ENCODE data around the gene MORC2.

The MORC2 gene

DNA sequence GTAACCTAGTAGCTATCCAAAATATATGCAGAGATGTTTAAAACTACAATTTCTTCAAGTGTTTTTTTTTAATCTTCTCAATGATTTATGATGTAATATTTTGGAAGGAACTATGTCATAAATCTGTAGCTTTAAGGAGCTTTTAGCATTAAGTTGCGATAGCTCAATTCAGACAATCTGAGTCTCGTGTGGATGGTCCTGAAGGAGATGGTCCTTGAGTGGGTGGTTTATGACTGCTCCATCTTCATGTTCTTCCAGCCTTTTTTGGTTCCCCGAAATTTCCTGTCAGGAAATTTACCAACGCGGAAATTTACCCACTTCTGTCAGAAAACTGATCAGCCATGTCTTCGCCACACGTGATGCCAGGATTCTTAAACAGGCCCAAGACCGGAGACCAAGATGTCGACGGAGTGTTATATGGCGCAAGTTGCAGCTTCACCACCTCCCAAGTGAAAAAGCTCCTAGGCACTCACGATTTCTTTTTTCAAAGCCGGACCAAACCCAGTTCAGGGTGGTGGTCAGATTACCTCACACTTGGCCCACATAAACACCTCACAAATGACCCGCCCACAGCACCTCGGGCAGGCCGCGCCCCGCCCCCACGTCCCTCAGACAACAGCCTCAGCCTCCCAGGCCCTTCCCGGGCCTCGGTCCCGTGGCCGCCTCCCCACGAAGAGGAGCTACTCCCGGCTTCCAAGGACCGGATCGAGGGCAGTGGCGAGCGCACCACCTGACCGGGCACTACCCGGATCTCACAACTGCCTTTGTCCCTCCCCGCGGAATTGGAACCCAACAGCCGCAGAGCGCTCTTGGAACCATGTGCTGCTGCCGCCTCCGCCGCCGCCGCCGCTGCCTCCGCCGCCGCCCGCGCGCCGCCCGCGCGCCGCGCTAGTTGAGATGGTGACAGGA lies at the start of gene MORC2:
TSS of gene MORC2 (minus strand) at position 760 of the 909 bp plus-strand sequence. CDS start 885 bp downstream, outside the sequence.
- DNase-seq (ENCODE audit: low read depth), result no peak

DNA sequence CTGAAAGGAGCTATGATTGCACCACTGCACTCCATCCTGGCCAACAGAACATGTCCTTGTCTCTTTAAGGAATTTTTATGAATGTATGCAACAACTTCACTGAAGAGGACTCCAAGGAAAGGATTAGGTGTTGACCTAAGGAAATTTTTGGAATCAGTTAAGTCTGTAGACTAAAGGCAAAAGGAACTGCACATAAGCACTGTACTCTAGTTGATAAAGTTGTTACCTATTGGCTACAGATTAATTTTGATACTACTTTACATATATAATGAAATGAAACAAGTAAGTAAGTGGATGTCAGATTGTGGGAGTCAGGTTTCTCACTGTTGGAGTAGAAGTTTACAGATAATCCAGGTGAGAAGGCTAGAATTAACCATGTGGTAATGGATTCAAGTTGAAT lies 37.0 kb upstream of the MORC2 start:
- no peak for DNase-seq (ENCODE audit: low read depth)

DNA sequence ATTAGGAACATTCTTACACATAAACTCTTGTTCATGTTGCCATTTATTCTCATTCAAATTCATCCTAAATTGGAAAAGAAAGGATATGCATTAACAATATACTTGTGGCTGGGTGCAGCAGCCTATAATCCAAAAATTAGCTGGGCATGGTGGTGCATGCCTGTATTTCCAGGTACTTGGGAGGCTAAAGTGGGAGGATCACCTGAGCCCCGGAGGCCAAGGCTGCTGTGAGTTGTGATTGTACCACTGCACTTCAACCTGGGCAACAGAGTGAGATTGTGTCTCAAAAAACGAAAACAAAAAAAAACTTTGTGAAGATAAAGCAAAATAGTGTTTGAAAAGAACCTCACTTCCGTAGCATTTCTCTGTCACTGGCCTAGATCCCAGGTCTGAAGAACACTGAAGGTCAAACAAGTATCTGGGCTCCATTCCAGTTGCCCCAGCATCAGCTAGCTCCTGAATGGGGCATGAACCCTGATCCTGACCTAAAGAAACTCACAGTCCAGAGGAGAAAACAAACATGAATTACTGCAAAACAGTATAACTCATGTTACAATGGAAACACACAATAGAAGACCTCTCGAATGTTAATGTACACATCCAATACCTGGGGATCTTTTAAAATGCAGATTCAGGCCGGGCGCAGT lies 32.7 kb upstream of the MORC2 start:
- no peak for DNase-seq (ENCODE audit: low read depth)

DNA sequence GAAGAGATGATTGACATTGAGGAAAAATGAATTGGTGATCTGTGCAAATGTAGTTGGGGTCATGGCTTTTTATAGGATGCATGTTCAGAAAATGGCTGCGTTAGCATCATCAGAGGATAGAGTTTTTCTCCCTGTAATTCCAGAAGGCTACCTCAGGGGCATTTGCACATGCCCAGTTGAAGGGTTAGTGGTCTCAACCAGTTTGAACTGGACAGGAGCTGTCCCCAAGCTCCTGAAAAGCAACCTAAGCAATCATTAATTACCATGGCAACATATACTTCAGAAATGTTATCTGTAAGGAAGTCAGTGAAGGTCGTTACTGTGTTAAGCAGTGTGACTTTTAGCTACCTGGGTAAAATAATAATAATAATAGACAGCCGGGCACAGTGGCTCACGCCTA lies 29.8 kb upstream of the MORC2 start:
- DNase-seq (ENCODE audit: low read depth), result no peak

DNA sequence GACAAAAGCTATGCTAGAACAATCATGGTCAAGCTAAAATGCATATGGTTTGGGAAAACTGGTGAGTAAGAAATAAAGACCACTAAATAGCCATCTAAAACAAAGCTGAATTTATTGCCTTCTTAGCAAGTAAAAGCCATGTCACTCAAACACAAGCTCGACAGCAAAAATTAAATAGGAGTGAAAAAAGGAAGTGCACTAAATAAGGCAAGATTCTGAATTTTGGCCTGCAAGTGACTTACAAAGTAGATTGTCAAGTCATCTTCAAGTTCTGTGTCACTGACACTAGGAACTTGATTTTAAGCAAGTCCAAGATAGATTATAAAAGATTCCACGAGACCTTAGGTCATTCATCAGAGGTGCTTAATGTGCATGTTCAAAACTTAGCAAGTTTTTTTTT lies 27.9 kb upstream of the MORC2 start:
- no peak for DNase-seq (ENCODE audit: low read depth)

DNA sequence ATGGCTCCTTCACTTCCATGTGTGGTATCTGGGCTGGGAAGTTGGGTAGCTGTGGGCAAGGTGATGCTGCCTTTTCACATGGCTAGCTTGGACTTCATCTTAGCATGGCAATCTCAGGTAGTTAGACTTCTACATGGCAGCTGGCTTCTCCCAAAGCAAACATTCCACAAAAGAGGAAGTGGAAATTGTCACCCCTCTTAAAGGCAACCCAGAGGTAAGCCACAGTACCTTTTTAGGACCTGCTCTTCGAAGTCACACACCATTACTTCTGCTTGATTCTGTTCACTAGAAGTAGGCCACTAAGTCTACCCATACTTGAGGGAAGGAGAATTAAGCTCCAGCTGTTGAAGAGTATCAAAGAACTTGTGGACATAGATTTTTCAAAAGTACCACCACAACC lies 26.4 kb upstream of the MORC2 start:
- DNase-seq (ENCODE audit: low read depth), result no peak

DNA sequence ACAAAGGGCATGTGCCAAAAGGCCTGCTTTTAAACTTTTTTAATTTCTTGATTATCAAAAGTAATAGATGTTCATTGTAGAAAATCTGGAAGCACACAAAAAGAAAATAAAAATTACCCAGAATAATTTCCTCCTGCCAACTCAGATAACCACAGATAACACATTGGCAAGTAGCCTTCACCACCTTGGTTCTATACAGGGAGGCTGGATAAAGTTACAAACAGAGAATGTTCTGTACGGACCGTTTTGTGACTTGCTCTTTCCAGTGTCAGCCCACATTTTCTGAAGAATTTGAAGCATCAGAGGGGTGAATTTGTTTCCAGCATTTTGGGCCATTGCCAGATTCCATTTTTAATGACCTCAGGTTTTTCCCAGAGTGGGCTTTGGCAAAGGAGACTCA lies 24.0 kb upstream of the MORC2 start:
- DNase-seq (ENCODE audit: low read depth), result no peak

DNA sequence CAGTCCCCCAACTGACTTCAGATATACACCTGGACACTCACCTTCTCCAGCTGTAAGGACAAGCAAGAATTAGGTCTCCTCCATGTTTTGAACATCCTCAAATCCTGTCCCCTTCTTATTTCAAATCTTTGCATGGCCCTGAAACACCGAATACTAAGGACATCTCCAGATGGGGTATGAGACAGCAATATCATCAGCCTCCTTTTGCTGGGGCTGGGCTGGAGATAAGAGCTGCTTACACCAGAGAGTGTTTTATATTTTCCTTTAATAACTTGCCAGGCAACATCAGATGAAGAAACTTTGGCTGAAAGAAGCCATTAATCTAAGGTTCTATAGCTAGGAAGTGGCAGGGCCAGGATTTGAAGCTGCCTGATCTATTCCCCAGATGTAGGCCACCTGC lies 22.1 kb upstream of the MORC2 start:
- no peak for DNase-seq (ENCODE audit: low read depth)

DNA sequence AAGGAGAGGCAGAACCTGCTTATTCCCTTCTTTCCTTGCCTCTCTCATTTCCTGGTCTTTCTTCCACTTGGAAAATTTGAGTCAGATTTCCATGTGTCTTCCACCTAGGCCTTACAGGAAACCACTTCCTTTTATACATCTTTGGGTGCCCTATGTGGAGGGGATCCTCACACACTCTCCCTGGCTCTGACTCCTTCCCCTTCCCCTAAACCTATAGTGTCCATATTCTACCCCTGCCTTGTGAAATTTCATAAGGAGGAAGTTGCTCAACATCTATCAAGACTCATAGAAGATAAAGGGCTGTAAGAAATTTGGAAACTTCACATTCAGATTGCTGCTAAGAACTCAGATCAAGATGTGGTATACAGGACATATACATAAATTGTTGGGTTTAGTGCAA lies 20.9 kb upstream of the MORC2 start:
- no peak for DNase-seq (ENCODE audit: low read depth)

DNA sequence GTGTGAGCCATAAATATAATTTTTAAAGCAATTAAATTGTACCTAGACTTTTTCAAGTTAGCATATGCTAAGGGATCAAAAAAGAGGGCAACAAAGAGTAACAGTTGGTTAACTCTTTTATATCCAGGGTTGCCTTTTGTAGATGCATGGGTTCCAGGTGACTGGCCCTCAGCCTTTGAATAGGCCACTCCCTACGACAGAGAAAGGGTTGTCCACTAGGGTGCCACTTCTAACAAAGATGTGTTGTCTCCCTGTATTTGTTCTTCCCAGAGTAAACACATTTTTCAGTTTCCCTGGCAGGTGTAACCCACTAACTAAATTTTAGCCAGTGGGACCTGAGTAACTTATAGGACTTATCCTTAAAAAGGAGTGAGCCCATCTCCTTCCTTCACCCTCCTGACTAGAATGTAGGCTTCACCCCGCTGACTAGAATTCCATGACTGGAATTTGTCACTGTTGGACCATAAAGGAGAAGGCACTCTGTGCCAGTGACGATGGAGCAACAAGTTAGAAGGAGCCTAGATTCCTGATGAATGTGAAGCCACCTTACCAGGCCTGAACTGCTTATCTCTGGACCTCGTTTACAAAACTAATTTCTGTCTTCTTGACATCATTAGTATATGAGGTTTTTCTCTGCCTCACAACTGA lies 17.1 kb upstream of the MORC2 start:
- DNase-seq (ENCODE audit: low read depth), result no peak

DNA sequence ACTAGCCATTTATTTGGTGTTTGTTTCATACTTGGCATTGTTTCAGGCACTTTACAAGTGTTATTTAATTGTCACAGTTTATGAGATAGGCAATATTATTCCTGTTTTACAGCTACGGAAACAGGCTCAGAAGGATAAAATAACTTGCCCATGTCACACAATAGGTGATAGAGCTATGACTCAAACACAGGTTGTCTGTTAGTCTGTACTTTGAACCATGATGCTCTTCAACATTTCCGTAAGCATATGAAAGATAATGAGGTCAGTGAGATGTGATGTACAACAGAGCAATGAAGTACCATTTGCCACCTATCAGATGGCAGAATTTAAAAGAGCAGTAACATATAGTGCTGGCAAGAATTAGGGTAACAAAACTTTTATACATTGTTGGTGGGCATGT lies 15.7 kb upstream of the MORC2 start:
- no peak for DNase-seq (ENCODE audit: low read depth)

DNA sequence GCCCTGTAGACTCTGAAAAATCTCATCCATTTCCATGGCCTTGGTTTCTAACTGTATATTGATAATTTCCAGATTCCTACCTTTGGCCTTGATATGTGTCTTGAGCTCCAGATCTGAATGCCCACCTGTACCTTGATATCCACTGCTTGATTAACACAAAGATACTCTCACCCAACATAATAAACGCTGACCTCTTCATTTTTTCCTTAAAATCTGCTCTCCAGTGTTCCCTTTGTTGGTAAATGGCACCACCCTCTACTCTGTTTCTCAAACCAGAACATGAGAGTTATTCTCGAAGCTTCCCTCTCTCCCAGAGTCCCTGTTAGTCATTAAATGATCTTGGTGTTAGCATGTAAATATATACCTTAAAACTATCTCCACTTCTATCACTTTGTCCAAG lies 13.9 kb upstream of the MORC2 start:
- DNase-seq (ENCODE audit: low read depth), result no peak

DNA sequence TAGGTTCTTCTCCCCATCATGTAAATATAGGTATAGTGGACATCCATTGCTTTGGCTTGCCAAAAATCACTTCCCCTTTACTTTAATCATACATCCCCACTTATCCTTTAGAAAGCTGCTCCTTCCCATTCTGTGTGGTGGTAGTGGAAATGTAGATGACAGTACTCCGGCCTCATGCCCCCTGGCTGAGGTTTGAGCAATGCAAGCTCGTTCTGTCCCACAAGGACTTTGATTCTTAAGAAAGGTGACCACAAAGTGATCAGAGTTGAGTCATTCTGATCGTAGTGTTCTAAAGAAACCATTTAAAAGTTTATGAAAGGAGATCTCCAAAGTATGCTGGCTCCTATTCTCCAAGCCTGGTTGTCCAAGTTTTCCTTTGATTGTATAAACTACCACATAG lies 11.4 kb upstream of the MORC2 start:
- DNase-seq (ENCODE audit: low read depth), result no peak

DNA sequence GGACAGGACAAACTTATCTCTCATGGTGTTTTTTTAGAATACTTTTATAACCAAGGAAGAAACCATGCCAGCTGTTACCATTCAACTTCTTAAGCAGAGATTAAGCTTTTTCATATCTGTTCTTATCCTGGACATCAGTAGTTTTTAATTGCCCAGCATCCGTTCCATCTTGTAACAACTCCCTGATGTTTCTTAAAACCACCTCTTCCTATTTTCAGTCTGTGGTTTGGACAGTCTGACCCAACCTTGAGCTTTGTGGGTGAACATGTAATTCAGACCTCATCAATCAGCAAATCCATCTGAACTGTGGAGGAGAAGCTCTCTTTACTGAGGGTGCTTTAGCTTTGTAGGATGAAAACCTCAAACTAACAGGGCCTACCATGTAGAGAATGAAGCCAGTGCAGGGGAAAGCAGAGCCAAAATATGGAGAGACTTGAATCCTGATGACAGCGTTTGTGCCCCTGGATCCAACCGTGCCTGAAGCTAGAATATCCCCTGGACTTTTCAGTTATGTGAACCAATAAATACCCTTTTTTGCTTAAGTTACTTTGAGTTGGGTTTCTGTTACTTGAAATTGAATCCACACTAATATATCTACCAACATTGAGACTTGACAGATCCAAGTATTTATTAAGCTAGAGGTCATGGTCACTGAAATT lies 9.9 kb upstream of the MORC2 start:
- no peak for DNase-seq (ENCODE audit: low read depth)

DNA sequence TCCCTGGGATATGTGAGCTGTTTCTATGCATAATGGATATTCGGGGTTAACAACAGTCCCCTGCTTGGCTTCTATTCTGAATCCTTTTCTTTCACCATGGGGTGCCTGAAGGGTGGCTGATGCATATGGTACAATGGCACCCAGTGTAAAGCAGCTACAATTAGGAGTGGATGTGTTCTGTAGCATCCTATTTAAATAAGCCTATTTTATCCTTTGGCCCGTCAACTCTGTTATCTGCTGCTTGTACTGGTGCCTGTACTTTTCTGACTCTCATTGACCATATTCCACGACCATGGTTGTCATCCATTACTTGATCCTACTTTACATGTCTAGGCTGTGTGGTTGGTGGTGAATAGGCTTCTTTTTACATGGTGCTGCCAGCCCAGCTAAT lies 1.8 kb upstream of the MORC2 start:
- no peak for DNase-seq (ENCODE audit: low read depth)

DNA sequence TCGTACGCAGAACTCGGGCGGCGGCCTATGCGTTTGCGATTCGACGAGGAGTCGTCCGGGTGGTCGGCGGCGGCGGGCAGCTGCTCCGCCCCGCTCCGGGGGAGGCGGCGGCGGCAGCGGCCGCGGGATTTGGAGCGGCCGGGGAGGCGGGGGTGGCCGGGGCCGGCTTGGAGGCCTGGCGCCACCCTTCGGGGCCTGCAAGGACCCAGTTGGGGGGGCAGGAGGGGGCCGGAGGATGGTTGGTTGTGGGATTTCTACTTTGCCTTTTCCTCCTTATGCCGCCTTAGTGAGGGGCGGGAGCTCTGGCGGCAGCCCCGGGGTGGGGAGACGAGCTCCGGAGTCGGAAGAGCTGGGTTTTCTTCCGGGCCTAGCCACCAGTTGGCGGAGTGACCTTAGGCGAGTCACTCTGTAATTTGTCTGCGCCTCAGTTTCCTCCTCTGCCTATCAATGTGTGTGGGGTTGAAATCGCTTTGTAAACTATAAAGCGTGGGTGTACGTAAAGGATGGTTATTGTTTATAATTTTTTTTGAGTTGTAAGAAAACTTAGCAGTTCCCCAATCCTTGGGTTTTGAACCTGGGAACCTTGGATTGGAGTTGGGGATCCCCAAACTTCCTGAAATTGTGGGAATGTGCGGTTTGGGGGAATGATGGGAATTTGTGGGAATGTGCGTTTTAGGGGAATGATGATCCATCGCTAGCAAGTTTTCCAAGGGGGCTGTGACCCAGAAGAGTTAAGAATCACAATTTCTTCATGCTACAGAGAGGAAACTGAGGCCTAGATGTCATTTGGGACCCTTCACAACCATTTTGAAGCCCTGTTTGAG lies 1.2 kb upstream of the MORC2 start:
- no peak for DNase-seq (ENCODE audit: low read depth)

DNA sequence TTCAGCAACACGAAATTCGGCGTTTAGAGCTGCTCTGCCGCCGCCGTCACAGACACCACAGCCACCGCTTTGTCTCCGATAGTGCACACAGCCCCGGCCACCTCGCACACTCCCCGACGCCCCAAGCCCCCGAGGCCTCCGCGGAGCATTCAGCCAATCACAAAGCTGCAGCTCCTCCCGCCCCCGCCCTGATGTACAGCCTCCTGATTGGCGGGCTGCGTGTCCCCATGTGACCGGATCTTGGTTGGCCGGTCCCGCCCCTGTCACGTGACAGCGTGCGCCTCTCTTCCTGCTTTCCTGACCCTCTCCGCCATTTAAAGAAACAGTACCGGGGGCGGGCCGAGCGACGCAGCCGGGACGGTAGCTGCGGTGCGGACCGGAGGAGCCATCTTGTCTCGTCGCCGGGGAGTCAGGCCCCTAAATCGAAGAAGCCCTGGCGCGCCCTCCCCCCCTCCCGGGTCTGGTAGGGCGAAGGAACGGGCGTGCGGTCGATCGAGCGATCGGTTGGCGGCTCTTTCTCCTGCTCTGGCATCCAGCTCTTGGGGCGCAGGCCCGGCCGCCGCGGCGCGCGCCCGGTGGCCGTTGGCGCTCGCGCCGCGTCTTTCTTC lies 454 bp upstream of the MORC2 start, which contains the start of gene TUG1:
TSS of gene TUG1 (plus strand) at position 342 of the 608 bp plus-strand sequence.
- peak; percentile 88 for DNase-seq (ENCODE audit: low read depth)

DNA sequence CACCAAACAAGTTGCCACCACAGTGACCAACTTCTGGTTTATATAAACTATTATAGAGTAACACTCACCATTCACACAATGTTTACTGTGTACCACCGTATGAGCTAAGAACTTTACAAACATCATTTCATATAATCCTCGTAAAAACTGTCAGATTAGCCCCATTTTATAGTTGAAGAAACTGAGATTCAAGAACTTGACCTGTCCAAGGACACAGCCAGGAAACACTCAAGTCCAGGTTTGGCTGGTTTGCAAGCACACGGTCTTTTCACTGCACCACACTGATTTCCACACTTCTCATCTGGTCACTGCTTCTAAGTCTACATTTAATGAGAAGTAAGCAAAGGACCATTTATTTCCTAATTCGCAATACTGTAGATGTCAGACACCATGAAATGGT lies 3.7 kb downstream of the MORC2 start:
- no peak for DNase-seq (ENCODE audit: low read depth)

DNA sequence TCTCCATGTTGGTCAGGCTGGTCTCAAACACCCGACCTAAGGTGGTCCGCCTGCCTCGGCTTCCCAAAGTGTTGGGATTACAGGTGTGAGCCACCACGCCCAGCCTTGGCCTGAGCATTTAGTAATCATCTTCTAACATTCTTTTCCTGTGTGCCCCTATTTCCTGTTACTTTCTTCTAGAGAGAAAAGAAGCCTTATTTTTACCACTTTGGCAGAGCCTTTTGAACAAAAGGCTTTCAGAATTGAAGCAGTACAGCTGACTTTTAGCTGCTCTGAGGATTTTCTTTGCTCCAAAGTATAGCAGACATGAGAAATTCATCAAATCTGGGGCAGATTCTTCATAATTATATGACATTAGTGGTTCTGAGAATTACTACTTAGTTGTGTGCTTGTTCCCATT lies 13.4 kb downstream of the MORC2 start:
- DNase-seq (ENCODE audit: low read depth), result no peak

DNA sequence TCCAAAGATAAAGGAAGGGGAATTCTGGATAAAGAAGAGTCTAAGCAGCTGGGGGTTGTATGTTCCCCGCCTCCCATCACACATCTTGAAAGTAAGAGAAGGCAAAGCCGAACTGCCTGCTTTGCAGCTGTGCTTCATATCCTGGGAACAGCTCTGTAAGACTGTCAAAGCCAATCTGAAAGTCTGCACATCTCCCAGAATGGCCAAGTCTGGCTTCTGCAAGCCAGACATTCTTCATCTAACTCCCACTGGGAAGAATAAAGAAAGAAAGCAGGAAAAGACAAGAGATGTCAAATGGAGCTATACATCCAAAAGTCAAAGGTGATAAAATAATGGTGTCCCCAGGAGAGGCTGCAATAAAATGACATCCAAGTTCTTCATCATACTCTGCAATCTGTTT lies 15.4 kb downstream of the MORC2 start:
- DNase-seq (ENCODE audit: low read depth), result no peak
